HepG2 (cell line): ENCODE results near the gene ETV2. TPM values are rescaled to one million over a fixed set of nuclear protein-coding genes. Genes with fewer than 3 reads are reported as not detected.

ENCODE experiments used
- ADNP ChIP-seq: sonication (generic); formaldehyde crosslinking; IDR thresholded peaks from 2 replicates; pipeline ENCODE4 v1.4.0; 2020; ENCODE audit warnings: missing genetic modification reagents
- CENPX ChIP-seq: sonication (generic); formaldehyde crosslinking; IDR thresholded peaks from 2 replicates; pipeline ENCODE4 v1.9.0; 2021; ENCODE audit warnings: mild to moderate bottlenecking, missing genetic modification reagents, moderate library complexity
- CHD4 ChIP-seq: fragments of 200-600 bp; sonication (generic); IDR thresholded peaks from 2 replicates; pipeline ENCODE4 v1.7.0; 2017; ENCODE audit warnings: mild to moderate bottlenecking, low read length, borderline replicate concordance
- GFI1 ChIP-seq: sonication (generic); formaldehyde crosslinking; IDR thresholded peaks from 2 replicates; pipeline ENCODE4 v1.5.0; 2020; ENCODE audit warnings: missing genetic modification reagents, mild to moderate bottlenecking, borderline replicate concordance
- HNRNPUL1 ChIP-seq: fragments of 200-400 bp; formaldehyde crosslinking; IDR thresholded peaks from 2 replicates; pipeline ENCODE4 v1.6.1; 2017; ENCODE audit warnings: low read depth, mild to moderate bottlenecking, low read length, moderate library complexity
- KLF9 ChIP-seq: IDR thresholded peaks from 2 replicates; pipeline ENCODE4 v1.6.1; 2016; ENCODE audit warnings: low read depth
- MIER2 ChIP-seq: IDR thresholded peaks from 2 replicates; pipeline ENCODE4 v1.6.1; 2016; ENCODE audit warnings: missing biosample characterization, missing genetic modification reagents
- MIXL1 ChIP-seq: IDR thresholded peaks from 2 replicates; pipeline ENCODE4 v1.6.1; 2016
- PAF1 ChIP-seq: IDR thresholded peaks from 2 replicates; pipeline ENCODE4 v1.6.1; 2016; ENCODE audit warnings: missing genetic modification reagents, missing compliant biosample characterization
- RELA ChIP-seq: sonication (generic); formaldehyde crosslinking; IDR thresholded peaks from 2 replicates; pipeline ENCODE4 v1.4.0; 2020; ENCODE audit warnings: missing genetic modification reagents
- SSRP1 ChIP-seq: IDR thresholded peaks from 2 replicates; pipeline ENCODE4 v1.6.1; 2016; ENCODE audit warnings: control low read depth
- TMF1 ChIP-seq: sonication (generic); formaldehyde crosslinking; IDR thresholded peaks from 2 replicates; pipeline ENCODE4 v1.8.1; 2022; ENCODE audit warnings: low read depth, missing genetic modification reagents
- ZFX ChIP-seq: sonication (generic); formaldehyde crosslinking; IDR thresholded peaks from 2 replicates; pipeline ENCODE4 v1.4.0; 2020; ENCODE audit warnings: mild to moderate bottlenecking, low read depth, missing genetic modification reagents, moderate library complexity
- ZNF205 ChIP-seq: IDR thresholded peaks from 2 replicates; pipeline ENCODE4 v1.6.1; 2018; ENCODE audit warnings: missing biosample characterization, missing genetic modification reagents
- ZNF253 ChIP-seq: sonication (generic); formaldehyde crosslinking; IDR thresholded peaks from 2 replicates; pipeline ENCODE4 v1.8.0; 2022; ENCODE audit warnings: mild to moderate bottlenecking, missing genetic modification reagents, borderline replicate concordance
- ZNF367 ChIP-seq: sonication (generic); formaldehyde crosslinking; IDR thresholded peaks from 2 replicates; pipeline ENCODE4 v1.4.0; 2020; ENCODE audit warnings: missing genetic modification reagents, borderline replicate concordance
- ZNF570 ChIP-seq: sonication (generic); formaldehyde crosslinking; IDR thresholded peaks from 2 replicates; pipeline ENCODE4 v1.4.0; 2020; ENCODE audit warnings: mild to moderate bottlenecking, missing genetic modification reagents, borderline replicate concordance
- ZNF775 ChIP-seq: sonication (generic); formaldehyde crosslinking; IDR thresholded peaks from 2 replicates; pipeline ENCODE4 v1.4.0; 2020; ENCODE audit warnings: missing genetic modification reagents, mild to moderate bottlenecking, moderate library complexity, borderline replicate concordance
- ZSCAN20 ChIP-seq: sonication (generic); formaldehyde crosslinking; IDR thresholded peaks from 2 replicates; pipeline ENCODE4 v1.4.0; 2020; ENCODE audit warnings: missing genetic modification reagents, mild to moderate bottlenecking, borderline replicate concordance
- ZSCAN25 ChIP-seq: sonication (generic); formaldehyde crosslinking; IDR thresholded peaks from 2 replicates; pipeline ENCODE4 v1.8.0; 2022; ENCODE audit warnings: mild to moderate bottlenecking, missing genetic modification reagents
- polyA plus RNA-seq, 8 experiments: library from polyadenylated mRNA; depleted of rRNA in 3 of 8; stranded (reverse) in 7 of 8; unstranded in 1 of 8; fragments of >200 nt; fragmentation: Illumina TruSeq in 4 of 8; extraction: Trizol in 4 of 8; gene quantifications; 2 replicates each; pipeline versions ENCODE4 v1.2.1 to v1.2.3, GENCODE V29; 2011 to 2016; ENCODE audit warnings: low read depth in 4 of 8, missing spikeins in 1 of 8, mixed read lengths in 1 of 8; ENCODE audit not compliant: insufficient read depth in 1 of 8
- total RNA-seq, 5 experiments: library from RNA; depleted of rRNA; stranded (reverse); fragments of >200 nt; fragmentation: Illumina TruSeq; extraction: Trizol; gene quantifications; 2 replicates each; pipeline ENCODE4 v1.2.3, GENCODE V29; 2016; ENCODE audit warnings: low read depth in 1 of 5
- TF ChIP-seq, protein P1 (sequence below): sonication (generic); formaldehyde crosslinking; IDR thresholded peaks from 2 replicates; pipeline ENCODE4 v1.5.1; 2020; ENCODE audit warnings: mild to moderate bottlenecking, moderate library complexity, missing genetic modification reagents
- TF ChIP-seq, protein P2 (sequence below): sonication (generic); formaldehyde crosslinking; IDR thresholded peaks from 2 replicates; pipeline ENCODE4 v1.4.0; 2020; ENCODE audit warnings: mild to moderate bottlenecking, missing genetic modification reagents

ETV2 gene
- total and polyA plus RNA-seq, 2 of the 13 experiments (the other 11 are each of a cell fraction or from before 2014, with no cell fraction given), result 0.07 to 0.20 TPM

DNA sequence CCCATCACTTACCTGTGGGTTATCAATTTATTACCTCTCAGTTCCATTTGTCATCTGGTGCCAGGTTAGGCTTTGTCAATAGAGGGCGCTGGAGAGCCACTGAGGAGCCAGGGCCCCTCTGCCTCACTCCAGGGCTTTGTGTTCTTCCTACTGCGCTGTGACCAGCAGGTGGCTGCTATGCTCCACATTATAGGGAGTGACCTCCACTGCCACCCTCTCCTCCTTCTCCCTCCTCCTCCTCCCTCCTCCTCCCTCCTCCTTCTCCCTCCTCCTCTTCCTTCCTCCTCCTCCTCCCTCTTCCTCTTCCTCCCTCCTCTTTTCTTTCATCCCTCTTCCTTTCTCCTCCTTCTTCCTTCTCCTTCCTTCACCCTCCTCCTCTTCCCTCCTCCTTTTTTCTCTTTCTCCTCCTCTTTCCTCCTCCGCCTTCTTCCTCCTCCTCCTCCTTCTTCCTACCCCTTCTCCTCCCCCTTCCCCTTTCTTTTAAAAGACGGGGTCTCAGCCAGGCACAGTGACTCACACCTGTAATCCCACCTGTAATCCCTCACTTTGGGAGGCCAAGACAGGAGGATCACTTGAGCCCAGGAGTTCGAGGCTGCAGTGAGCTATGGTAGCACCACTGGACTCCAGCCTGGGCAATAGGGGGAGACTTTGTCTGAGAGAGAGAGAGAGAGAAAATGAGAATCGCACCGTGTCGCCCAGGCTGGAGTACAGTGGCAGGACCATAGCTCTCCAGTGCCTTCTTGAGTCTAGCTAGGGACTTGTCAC lies 52.5 kb downstream of the ETV2 start (continued):
- TF ChIP-seq ZFX (peak; percentile 45; the same call in 1 of the 2 replicates), ZNF367 (CRISPR knock-in tag) (no peak), ZNF205 (0 out of 2 replicates have a peak, but pooled peaks have one; percentile 64), KLF9 (CRISPR knock-in tag) (no peak), ZNF570 (no peak), TMF1 (CRISPR knock-in tag) (no peak), ADNP (CRISPR knock-in tag) (no peak), SSRP1 (CRISPR knock-in tag) (0 out of 2 replicates have a peak, but pooled peaks have one; percentile 53), ZNF253 (CRISPR knock-in tag) (no peak), ZSCAN25 (CRISPR knock-in tag) (peak; percentile 81), ZSCAN20 (CRISPR knock-in tag) (no peak), PAF1 (CRISPR knock-in tag) (no peak), RELA (CRISPR knock-in tag) (no peak), ZNF775 (CRISPR knock-in tag) (no peak), CHD4 (no peak), HNRNPUL1 (no peak), CENPX (no peak), MIER2 (CRISPR knock-in tag) (peak; percentile 62; the same call in 1 of the 2 replicates), GFI1 (CRISPR knock-in tag) (no peak), MIXL1 (CRISPR knock-in tag) (0 out of 2 replicates have a peak, but pooled peaks have one; percentile 34)
- TF ChIP-seq, protein P1, sequence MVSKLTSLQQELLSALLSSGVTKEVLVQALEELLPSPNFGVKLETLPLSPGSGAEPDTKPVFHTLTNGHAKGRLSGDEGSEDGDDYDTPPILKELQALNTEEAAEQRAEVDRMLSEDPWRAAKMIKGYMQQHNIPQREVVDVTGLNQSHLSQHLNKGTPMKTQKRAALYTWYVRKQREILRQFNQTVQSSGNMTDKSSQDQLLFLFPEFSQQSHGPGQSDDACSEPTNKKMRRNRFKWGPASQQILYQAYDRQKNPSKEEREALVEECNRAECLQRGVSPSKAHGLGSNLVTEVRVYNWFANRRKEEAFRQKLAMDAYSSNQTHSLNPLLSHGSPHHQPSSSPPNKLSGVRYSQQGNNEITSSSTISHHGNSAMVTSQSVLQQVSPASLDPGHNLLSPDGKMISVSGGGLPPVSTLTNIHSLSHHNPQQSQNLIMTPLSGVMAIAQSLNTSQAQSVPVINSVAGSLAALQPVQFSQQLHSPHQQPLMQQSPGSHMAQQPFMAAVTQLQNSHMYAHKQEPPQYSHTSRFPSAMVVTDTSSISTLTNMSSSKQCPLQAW (CRISPR knock-in tag), result no peak
- TF ChIP-seq, protein P2, sequence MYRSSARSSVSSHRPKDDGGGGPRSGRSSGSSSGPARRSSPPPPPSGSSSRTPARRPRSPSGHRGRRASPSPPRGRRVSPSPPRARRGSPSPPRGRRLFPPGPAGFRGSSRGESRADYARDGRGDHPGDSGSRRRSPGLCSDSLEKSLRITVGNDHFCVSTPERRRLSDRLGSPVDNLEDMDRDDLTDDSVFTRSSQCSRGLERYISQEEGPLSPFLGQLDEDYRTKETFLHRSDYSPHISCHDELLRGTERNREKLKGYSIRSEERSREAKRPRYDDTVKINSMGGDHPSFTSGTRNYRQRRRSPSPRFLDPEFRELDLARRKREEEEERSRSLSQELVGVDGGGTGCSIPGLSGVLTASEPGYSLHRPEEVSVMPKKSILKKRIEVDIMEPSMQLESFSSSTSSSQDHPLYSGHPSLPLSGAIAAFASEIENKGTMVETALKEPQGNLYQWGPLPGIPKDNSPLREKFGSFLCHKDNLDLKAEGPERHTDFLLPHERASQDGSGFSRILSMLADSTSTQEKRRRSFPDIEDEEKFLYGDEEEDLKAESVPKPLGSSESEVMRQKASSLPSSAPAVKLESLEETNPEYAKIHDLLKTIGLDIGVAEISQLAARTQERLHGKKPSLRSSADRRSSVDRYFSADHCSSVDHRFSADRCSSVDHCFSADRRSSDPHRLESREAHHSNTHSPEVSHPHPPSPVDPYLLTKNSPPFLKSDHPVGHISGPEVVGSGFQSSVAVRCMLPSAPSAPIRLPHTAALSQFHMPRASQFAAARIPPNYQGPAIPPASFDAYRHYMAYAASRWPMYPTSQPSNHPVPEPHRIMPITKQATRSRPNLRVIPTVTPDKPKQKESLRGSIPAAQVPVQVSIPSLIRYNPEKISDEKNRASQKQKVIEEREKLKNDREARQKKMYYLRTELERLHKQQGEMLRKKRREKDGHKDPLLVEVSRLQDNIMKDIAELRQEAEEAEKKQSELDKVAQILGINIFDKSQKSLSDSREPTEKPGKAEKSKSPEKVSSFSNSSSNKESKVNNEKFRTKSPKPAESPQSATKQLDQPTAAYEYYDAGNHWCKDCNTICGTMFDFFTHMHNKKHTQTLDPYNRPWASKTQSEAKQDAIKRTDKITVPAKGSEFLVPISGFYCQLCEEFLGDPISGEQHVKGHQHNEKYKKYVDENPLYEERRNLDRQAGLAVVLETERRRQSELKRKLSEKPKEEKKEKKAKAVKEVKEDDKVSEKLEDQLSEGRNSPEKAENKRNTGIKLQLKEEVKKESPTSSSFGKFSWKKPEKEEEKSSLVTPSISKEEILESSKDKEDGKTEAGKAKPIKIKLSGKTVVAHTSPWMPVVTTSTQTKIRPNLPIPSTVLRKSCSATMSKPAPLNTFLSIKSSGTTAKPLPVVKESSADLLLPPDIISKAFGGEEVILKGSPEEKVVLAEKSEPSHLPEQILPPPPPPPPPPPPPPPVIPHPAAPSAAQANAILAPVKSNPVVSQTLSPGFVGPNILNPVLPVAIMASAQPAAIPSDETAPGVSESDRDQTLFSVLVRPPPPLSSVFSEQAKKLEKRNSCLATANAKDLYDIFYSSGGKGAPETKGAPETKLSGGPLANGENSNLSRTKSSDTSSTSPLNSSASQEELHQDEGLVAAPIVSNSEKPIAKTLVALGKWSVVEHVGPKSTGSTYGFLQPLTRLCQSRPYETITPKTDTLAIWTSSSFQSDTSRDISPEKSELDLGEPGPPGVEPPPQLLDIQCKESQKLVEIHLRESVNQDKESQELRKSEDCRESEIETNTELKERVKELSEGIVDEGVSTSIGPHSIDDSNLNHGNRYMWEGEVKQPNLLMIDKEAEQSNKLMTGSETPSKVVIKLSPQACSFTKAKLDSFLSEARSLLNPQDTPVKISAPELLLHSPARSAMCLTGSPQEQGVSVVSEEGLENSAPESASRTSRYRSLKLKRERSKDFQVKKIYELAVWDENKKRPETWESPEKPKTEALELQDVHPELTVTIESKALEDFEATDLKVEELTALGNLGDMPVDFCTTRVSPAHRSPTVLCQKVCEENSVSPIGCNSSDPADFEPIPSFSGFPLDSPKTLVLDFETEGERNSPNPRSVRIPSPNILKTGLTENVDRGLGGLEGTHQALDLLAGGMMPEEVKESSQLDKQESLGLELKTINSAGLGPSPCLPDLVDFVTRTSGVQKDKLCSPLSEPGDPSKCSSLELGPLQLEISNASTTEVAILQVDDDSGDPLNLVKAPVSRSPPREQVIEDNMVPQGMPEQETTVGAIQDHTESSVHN (CRISPR knock-in tag), result no peak
